B cell (primary cell): ENCODE data around the gene GALNT18. TPM values are rescaled to one million over a fixed set of nuclear protein-coding genes. Genes with fewer than 3 reads are reported as not detected.

Source experiments
- ATAC-seq: fragments of 200-7000 bp; cut with Tn5 transposase; one replicate; pipeline ENCODE4 v1.10.0; 2021; ENCODE audit warnings: low read depth, mild to moderate bottlenecking, moderate number of reproducible peaks, moderate library complexity
- CTCF ChIA-PET: fragments of 350-600 bp; sonication (Branson Sonifier 250); formaldehyde crosslinking; loops from one replicate; lab custom pipeline; 2021; ENCODE audit warnings: antibody characterized with exemption, inconsistent platforms; lab: Charles Lee
- POLR2A ChIA-PET: fragments of 350-600 bp; sonication (Branson Sonifier 250); formaldehyde crosslinking; loops from one replicate; lab custom pipeline; 2021; ENCODE audit warnings: antibody characterized with exemption; lab: Charles Lee
- DNase-seq: peaks from one replicate; pipeline ENCODE4 v3.0.0; 2013
- H2AFZ ChIP-seq: 2 replicates; pipeline ENCODE4 v1.6.1; 2012; ENCODE audit warnings: mild to moderate bottlenecking, low read depth, low read length; ENCODE audit not compliant: insufficient read depth, poor library complexity, severe bottlenecking
- H3K27ac ChIP-seq, 2 donors: 1 replicate in 1 of 2; 2 replicates in 1 of 2; pipeline ENCODE4 v1.5.1; 2012 to 2013; ENCODE audit warnings: low read length in 2 of 2, mild to moderate bottlenecking in 2 of 2, moderate library complexity in 1 of 2
- H3K27me3 ChIP-seq, 4 experiments: fragments of 200-600 bp in 1 of 4; sonication (generic) in 1 of 4; replicated peaks in 1 of 4; 1 replicate in 2 of 4; 2 replicates in 2 of 4; pipeline versions ENCODE4 v1.6.1 to v1.7.0; 2013 to 2016; ENCODE audit warnings: low read length in 3 of 4, mild to moderate bottlenecking in 2 of 4, mixed read lengths in 1 of 4, moderate library complexity in 1 of 4; ENCODE audit not compliant: insufficient read depth in 4 of 4, control insufficient read depth in 3 of 4; ENCODE audit errors: control extremely low read depth in 1 of 4
- H3K36me3 ChIP-seq, 2 experiments: replicated peaks in 1 of 2; 1 replicate in 1 of 2; 2 replicates in 1 of 2; pipeline versions ENCODE4 v1.6.1 to v1.7.1; 2013; ENCODE audit warnings: low read length in 1 of 2; ENCODE audit not compliant: insufficient read depth in 2 of 2, control insufficient read depth in 1 of 2; ENCODE audit errors: control extremely low read depth in 1 of 2, extremely low read depth in 1 of 2
- H3K4me1 ChIP-seq, 2 donors: fragments of 200-600 bp in 1 of 2; sonication (generic) in 1 of 2; 1 replicate in 1 of 2; 2 replicates in 1 of 2; pipeline versions ENCODE4 v1.5.1 to v1.6.1; 2013 to 2017; ENCODE audit warnings: low read length in 2 of 2; ENCODE audit not compliant: control insufficient read depth in 2 of 2, insufficient read depth in 2 of 2
- H3K4me2 ChIP-seq: replicated peaks from 2 replicates; pipeline ENCODE3; 2012; ENCODE audit warnings: mild to moderate bottlenecking, low read depth, low read length; ENCODE audit not compliant: poor library complexity, severe bottlenecking
- H3K4me3 ChIP-seq, 5 experiments: fragments of 200-600 bp in 1 of 5; sonication (generic) in 1 of 5; 1 replicate in 3 of 5; 2 replicates in 2 of 5; pipeline versions ENCODE4 v1.5.1 to v1.7.0; 2011 to 2016; ENCODE audit warnings: low read length in 4 of 5, mild to moderate bottlenecking in 4 of 5, low read depth in 2 of 5, control low read depth in 1 of 5, moderate library complexity in 1 of 5; ENCODE audit not compliant: insufficient read depth in 1 of 5; ENCODE audit errors: control extremely low read depth in 1 of 5, extremely low read depth in 1 of 5
- H3K79me2 ChIP-seq: fragments of 200-600 bp; sonication (generic); one replicate; pipeline ENCODE4 v1.6.0; 2016; ENCODE audit warnings: low read length; ENCODE audit not compliant: control insufficient read depth, insufficient read depth
- H3K9ac ChIP-seq: fragments of 200-600 bp; sonication (generic); 2 replicates; pipeline ENCODE4 v1.6.1; 2017; ENCODE audit warnings: mild to moderate bottlenecking, low read length, moderate library complexity
- H3K9me3 ChIP-seq, 3 donors: one replicate each; pipeline versions ENCODE4 v1.6.1 to v1.7.1; 2013; ENCODE audit warnings: low read length in 2 of 3; ENCODE audit not compliant: control insufficient read depth in 2 of 3, insufficient read depth in 1 of 3; ENCODE audit errors: control extremely low read depth in 1 of 3
- H4K20me1 ChIP-seq: 2 replicates; pipeline ENCODE4 v1.6.0; 2012; ENCODE audit warnings: mild to moderate bottlenecking, low read length; ENCODE audit not compliant: insufficient read depth, control insufficient read depth, poor library complexity, severe bottlenecking
- H3K27ac Mint-ChIP-seq: one replicate; pipeline ENCODE4 v1.8.0; 2021; ENCODE audit warnings: mixed read lengths
- H3K27me3 Mint-ChIP-seq: one replicate; pipeline ENCODE4 v1.8.0; 2021; ENCODE audit warnings: mixed read lengths
- H3K4me1 Mint-ChIP-seq: one replicate; pipeline ENCODE4 v1.8.0; 2021; ENCODE audit warnings: mixed read lengths
- H3K4me3 Mint-ChIP-seq: one replicate; pipeline ENCODE4 v1.8.0; 2021; ENCODE audit warnings: mixed read lengths
- H3K9me3 Mint-ChIP-seq: one replicate; pipeline ENCODE4 v1.8.0; 2022; ENCODE audit warnings: mixed read lengths; ENCODE audit not compliant: insufficient read depth
- EZH2 ChIP-seq: IDR thresholded peaks from 2 replicates; pipeline ENCODE4 v1.6.1; 2012; ENCODE audit warnings: borderline replicate concordance, low read depth, mild to moderate bottlenecking, moderate library complexity, low read length; ENCODE audit not compliant: insufficient read depth, poor library complexity, severe bottlenecking
- WGBS: methylation state at CpG from one replicate; pipeline ENCODE4 v1.1.5; 2013; ENCODE audit warnings: missing lambda C conversion rate; ENCODE audit not compliant: insufficient coverage; 5-methylcytosine and 5-hydroxymethylcytosine counted together
- intact Hi-C: fragments of 100-400 bp; cut with micrococcal nuclease; formaldehyde crosslinking; loops from one replicate; pipeline ENCODE4 v1.10.0; 2022
- polyA plus RNA-seq: library from polyadenylated mRNA; depleted of rRNA; stranded (reverse); fragments of >200 nt; gene quantifications from 2 replicates; pipeline ENCODE4 v1.2.3, GENCODE V29; 2012
- total RNA-seq, 2 donors: library from RNA; stranded (reverse); fragments of 120-200 nt in 1 of 2; gene quantifications; 1 replicate in 1 of 2; 2 replicates in 1 of 2; pipeline versions ENCODE4 v1.2.3 to v1.2.4, GENCODE V29; 2013 to 2022
- TF ChIP-seq, protein P1 (sequence below): fragments of 200-600 bp; IDR thresholded peaks from one replicate; pipeline ENCODE4 v1.8.0; 2022; ENCODE audit warnings: antibody characterized with exemption, mild to moderate bottlenecking

Gene GALNT18
- total and polyA plus RNA-seq, 2 donors (not counting 1 experiment from before 2014, with no cell fraction given), result not detected

DNA sequence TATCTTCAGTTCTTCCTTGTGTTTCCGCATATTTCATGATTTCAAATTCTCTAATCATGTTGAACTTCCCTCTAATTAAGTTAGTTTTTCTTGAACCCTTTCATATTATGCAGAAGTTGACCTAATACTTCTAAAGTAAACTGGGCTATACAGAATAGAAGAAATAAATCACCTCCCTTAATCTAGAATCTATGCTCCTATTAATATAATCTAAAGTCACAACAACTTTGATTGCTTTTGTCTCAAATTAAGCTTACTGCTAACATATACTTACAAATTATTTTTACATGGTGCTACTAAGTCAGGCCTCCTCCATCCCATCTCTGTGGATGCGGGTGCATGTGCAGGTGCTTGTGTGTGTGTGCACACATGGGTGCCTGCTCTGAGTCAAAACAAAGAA, 241.5 kb downstream of the GALNT18 start:
- Histone ChIP-seq H4K20me1 (no peaks in the 10 kb centered on the region), H3K27me3 (no peaks in the 10 kb centered on the region), H2AFZ (no peak overlapping the region), H3K9me3 (no peaks in the 10 kb centered on the region), H3K79me2 (no peaks in the 10 kb centered on the region), H3K4me3 (no peak overlapping the region), H3K4me2 (no peak overlapping the region), H3K27ac (no peak overlapping the region), H3K9ac (no peak overlapping the region), H3K36me3 (no peaks in the 10 kb centered on the region), H3K4me1 (no peaks in the 10 kb centered on the region)
- no peaks in the 10 kb centered on the region for H3K4me1 Mint-ChIP-seq
- H3K4me3 Mint-ChIP-seq, result no peak overlapping the region
- H3K27ac Mint-ChIP-seq, result no peak overlapping the region
- POLR2A ChIA-PET, result no interaction called here
- DNase-seq (no peak), ATAC-seq (no peak)
- CTCF ChIA-PET, result no interaction called here
- WGBS, result no CpG with 5 or more reads among the region's 2 CpGs
- H3K27me3 Mint-ChIP-seq, result peaks cover 2% of the 10 kb centered on the region
- no peaks in the 10 kb centered on the region for H3K9me3 Mint-ChIP-seq
- intact Hi-C loops, result no loop called here
- no peak for TF ChIP-seq EZH2

DNA sequence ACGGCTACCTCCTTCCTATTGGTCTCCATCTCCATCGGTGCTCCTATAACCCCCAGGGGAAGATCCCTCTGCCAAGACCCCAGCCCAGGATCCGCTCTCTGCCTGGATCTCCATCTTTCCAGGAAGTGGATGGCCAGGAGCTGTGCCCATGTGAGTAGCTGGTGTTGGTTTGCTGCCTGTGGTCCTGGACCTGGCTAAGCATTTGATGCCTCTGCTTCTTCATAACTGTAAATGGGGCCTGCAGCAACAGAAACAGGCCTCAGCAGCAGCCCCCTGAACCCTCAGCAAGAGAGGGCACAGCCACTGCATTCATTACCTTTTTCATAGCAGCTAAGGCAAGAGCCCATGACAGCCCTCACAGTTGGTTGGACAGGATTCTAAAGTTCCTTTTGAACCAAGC, 242.1 kb downstream of the GALNT18 start:
- CTCF ChIA-PET, result no interaction called here
- no peaks in the 10 kb centered on the region for H3K4me1 Mint-ChIP-seq
- WGBS, result 94% methylated on average over 2 of the region's 3 CpGs

More for the DNA sequence above, 242.1 kb downstream of the GALNT18 start:
- TF ChIP-seq EZH2, result no peak
- TF ChIP-seq, protein P1, sequence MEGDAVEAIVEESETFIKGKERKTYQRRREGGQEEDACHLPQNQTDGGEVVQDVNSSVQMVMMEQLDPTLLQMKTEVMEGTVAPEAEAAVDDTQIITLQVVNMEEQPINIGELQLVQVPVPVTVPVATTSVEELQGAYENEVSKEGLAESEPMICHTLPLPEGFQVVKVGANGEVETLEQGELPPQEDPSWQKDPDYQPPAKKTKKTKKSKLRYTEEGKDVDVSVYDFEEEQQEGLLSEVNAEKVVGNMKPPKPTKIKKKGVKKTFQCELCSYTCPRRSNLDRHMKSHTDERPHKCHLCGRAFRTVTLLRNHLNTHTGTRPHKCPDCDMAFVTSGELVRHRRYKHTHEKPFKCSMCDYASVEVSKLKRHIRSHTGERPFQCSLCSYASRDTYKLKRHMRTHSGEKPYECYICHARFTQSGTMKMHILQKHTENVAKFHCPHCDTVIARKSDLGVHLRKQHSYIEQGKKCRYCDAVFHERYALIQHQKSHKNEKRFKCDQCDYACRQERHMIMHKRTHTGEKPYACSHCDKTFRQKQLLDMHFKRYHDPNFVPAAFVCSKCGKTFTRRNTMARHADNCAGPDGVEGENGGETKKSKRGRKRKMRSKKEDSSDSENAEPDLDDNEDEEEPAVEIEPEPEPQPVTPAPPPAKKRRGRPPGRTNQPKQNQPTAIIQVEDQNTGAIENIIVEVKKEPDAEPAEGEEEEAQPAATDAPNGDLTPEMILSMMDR, result no peak
- H3K9me3 ChIP-seq, result no peaks in the 10 kb centered on the region
- no peaks in the 10 kb centered on the region for H3K79me2 ChIP-seq
- no peaks in the 10 kb centered on the region for H3K36me3 ChIP-seq
- no peak overlapping the region for H3K4me2 ChIP-seq
- no peak overlapping the region for H3K4me3 ChIP-seq
- no peak overlapping the region for H3K27ac Mint-ChIP-seq
- no peaks in the 10 kb centered on the region for H4K20me1 ChIP-seq
- H2AFZ ChIP-seq, result no peak overlapping the region
- H3K27me3 ChIP-seq, result no peaks in the 10 kb centered on the region
- no peak overlapping the region for H3K9ac ChIP-seq
- no peak for ATAC-seq
- H3K9me3 Mint-ChIP-seq, result no peaks in the 10 kb centered on the region
- no peak overlapping the region for H3K27ac ChIP-seq
- peaks cover 2% of the 10 kb centered on the region for H3K27me3 Mint-ChIP-seq
- intact Hi-C loops, result no loop called here
- no peak for DNase-seq
- no peak overlapping the region for H3K4me3 Mint-ChIP-seq
- POLR2A ChIA-PET, result no interaction called here
- no peaks in the 10 kb centered on the region for H3K4me1 ChIP-seq
